ENCODE results near the gene TARS1. TPM values are rescaled to one million over a fixed set of nuclear protein-coding genes. Genes with fewer than 3 reads are reported as not detected.

The TARS1 gene
- total and polyA plus RNA-seq, 10 of the 15 experiments (the other 5 are each of a cell fraction or from before 2014, with no cell fraction given), result 163 to 350 (median 228) TPM

DNA sequence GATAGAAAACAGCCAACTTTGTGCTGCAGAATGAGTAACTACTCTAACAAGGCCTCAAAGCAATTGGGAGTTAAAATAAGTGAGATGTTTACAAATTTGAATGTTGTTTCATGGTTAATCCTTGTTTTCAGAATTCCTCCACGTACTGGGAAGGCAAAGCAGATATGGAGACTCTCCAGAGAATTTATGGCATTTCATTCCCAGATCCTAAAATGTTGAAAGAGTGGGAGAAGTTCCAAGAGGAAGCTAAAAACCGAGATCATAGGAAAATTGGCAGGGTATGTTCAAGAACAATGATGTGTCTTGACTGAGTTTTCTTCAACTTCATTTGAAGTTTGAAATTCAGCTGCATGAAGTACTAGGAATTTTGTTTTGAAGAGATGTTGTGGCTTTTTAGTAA is 16.4 kb downstream of the TARS1 start:
- H3K79me2 ChIP-seq (ENCODE audit: control insufficient read depth, insufficient read depth, low read length), result peaks cover 3% of the 10 kb centered on the region
- TF ChIP-seq NFXL1 (IDR thresholded peaks at IDR 0.05; ENCODE audit: borderline replicate concordance) (no peak), HDAC2 (IDR thresholded peaks at IDR 0.05) (no peak), EGR1 (IDR thresholded peaks at IDR 0.05; ENCODE audit: borderline replicate concordance in 1 of 2, low read depth in 2 of 2, low read length in 2 of 2) (no peak), TBL1XR1 (IDR thresholded peaks at IDR 0.05; ENCODE audit: low read depth, low read length) (no peak), ATF7 (IDR thresholded peaks at IDR 0.05; ENCODE audit: low read depth) (no peak), SRF (IDR thresholded peaks at IDR 0.05; ENCODE audit: low read depth in 2 of 2, low read length in 2 of 2) (no peak), RELA (IDR thresholded peaks at IDR 0.05; ENCODE audit: borderline replicate concordance, partially characterized antibody) (no peak), RAD51 (IDR thresholded peaks at IDR 0.05) (no peak), CHD1 (IDR thresholded peaks at IDR 0.05; ENCODE audit: low read depth, low read length) (no peak), CREB1 (IDR thresholded peaks at IDR 0.05; ENCODE audit: low read depth) (no peak), NFYB (IDR thresholded peaks at IDR 0.05; ENCODE audit: insufficient read depth, low read depth, low read length) (no peak), SKIL (IDR thresholded peaks at IDR 0.05; ENCODE audit: low read depth, poor library complexity, severe bottlenecking) (no peak), DPF2 (IDR thresholded peaks at IDR 0.05) (no peak), IRF5 (IDR thresholded peaks at IDR 0.05; ENCODE audit: borderline replicate concordance) (no peak), TARDBP (IDR thresholded peaks at IDR 0.05; ENCODE audit: borderline replicate concordance) (no peak), SP1 (IDR thresholded peaks at IDR 0.05; ENCODE audit: low read depth, low read length) (no peak)
- TF ChIP-seq, protein P1, sequence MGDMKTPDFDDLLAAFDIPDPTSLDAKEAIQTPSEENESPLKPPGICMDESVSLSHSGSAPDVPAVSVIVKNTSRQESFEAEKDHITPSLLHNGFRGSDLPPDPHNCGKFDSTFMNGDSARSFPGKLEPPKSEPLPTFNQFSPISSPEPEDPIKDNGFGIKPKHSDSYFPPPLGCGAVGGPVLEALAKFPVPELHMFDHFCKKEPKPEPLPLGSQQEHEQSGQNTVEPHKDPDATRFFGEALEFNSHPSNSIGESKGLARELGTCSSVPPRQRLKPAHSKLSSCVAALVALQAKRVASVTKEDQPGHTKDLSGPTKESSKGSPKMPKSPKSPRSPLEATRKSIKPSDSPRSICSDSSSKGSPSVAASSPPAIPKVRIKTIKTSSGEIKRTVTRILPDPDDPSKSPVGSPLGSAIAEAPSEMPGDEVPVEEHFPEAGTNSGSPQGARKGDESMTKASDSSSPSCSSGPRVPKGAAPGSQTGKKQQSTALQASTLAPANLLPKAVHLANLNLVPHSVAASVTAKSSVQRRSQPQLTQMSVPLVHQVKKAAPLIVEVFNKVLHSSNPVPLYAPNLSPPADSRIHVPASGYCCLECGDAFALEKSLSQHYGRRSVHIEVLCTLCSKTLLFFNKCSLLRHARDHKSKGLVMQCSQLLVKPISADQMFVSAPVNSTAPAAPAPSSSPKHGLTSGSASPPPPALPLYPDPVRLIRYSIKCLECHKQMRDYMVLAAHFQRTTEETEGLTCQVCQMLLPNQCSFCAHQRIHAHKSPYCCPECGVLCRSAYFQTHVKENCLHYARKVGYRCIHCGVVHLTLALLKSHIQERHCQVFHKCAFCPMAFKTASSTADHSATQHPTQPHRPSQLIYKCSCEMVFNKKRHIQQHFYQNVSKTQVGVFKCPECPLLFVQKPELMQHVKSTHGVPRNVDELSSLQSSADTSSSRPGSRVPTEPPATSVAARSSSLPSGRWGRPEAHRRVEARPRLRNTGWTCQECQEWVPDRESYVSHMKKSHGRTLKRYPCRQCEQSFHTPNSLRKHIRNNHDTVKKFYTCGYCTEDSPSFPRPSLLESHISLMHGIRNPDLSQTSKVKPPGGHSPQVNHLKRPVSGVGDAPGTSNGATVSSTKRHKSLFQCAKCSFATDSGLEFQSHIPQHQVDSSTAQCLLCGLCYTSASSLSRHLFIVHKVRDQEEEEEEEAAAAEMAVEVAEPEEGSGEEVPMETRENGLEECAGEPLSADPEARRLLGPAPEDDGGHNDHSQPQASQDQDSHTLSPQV (IDR thresholded peaks at IDR 0.05), result no peak
- no peak overlapping the region for H3K4me2 ChIP-seq (ENCODE audit: control insufficient read depth, insufficient read depth)
- BruUV-seq (replicated peaks), result no TSS peak
- no peak overlapping the region for H2AFZ ChIP-seq (ENCODE audit: control insufficient read depth, low read depth, low read length)
- H3K4me3 ChIP-seq, result no peak overlapping the region
- H3K36me3 ChIP-seq (ENCODE audit: control insufficient read depth in 2 of 2, insufficient read depth in 2 of 2, low read length in 1 of 2), result peaks cover 19 to 74% of the 10 kb centered on the region in 2 experiments
- ChIA-PET RAD21 (ENCODE audit: unreplicated experiment) (no interaction called here), CTCF (interaction anchor here (1.4 to 1.8 kb wide), 2 partner anchors 12 to 512 kb away, joined by 5 read pairs; no protein-coding TSS in a partner anchor), POLR2A (interaction anchor here (0.8 kb wide), 1 partner anchor 12 kb away, joined by 3 read pairs; no protein-coding TSS in a partner anchor), SMC1A (ENCODE audit: uncharacterized antibody, unreplicated experiment) (interaction anchor here (1.4 to 2.1 kb wide), 3 partner anchors 13 to 513 kb away, joined by 3 to 7 read pairs (median 6); no protein-coding TSS in a partner anchor)
- in situ Hi-C loops (cut with MboI) (no loop called here), intact Hi-C loops (cut with micrococcal nuclease; ENCODE audit: unreplicated experiment) (no loop called here)
- no peak for FAIRE-seq
- no peaks in the 10 kb centered on the region for H3K9me3 ChIP-seq (replicated peaks; ENCODE audit: control insufficient read depth, insufficient read depth, low read length)
- no peak for ATAC-seq
- H3K27ac ChIP-seq (ENCODE audit: control insufficient read depth, insufficient read depth), result no peak overlapping the region
- H3K4me1 ChIP-seq (ENCODE audit: control insufficient read depth, insufficient read depth, low read length), result no peaks in the 10 kb centered on the region
- no peak for DNase-seq (ENCODE audit: low read depth, low spot score)
- H3K27me3 ChIP-seq (replicated peaks in 1 of 2; ENCODE audit: control insufficient read depth in 2 of 2, insufficient read depth in 2 of 2, low read length in 1 of 2), result no peaks in the 10 kb centered on the region
- no peak overlapping the region for H3K9ac ChIP-seq (ENCODE audit: control insufficient read depth, insufficient read depth, low read length)
- WGBS (ENCODE audit: insufficient coverage, insufficient replicate concordance, low lambda C conversion rate, missing lambda C conversion rate), result 98% methylated on average over 2 of the region's 2 CpGs
- H4K20me1 ChIP-seq (ENCODE audit: control insufficient read depth, insufficient read depth), result no peaks in the 10 kb centered on the region
